ENCODE measurements around the gene CTIF. TPM values are rescaled to one million over a fixed set of nuclear protein-coding genes. Genes with fewer than 3 reads are reported as not detected.

The CTIF gene
- total and polyA plus RNA-seq, 7 experiments from 2014 or later, result 1.3 to 11.2 (median 2.5) TPM; not detected in 2

GRCh38 chr18:48821845-48822244, 283.0 kb downstream of the CTIF start:
- Mint-ChIP-seq H3K27me3 (no peaks in the 10 kb centered on the region), H3K27ac (no peak overlapping the region)
- CTCF ChIA-PET, result no interaction called here

GRCh38 chr18:48824231-48824970, 285.6 kb downstream of the CTIF start:
- Mint-ChIP-seq H3K4me3 (no peak overlapping the region), H3K27ac (no peak overlapping the region), H3K36me3 (peaks cover 0 to 16% (median 0%) of the 10 kb centered on the region in 5 donors), H3K9me3 (peaks cover 0 to 5% (median 0%) of the 10 kb centered on the region in 11 donors), H3K27me3 (peaks cover 0 to 2% (median 0%) of the 10 kb centered on the region in 5 donors), H3K4me1 (peaks cover 0 to 18% (median 5%) of the 10 kb centered on the region in 7 donors)
- no peaks in the 10 kb centered on the region for H3K27me3 ChIP-seq (ENCODE audit: control insufficient read depth in 2 of 2, insufficient read depth in 2 of 2, low read length in 2 of 2)
- no peak for ATAC-seq
- ChIA-PET POLR2A (no interaction called here), CTCF (no interaction called here)
- H3K9me3 ChIP-seq (ENCODE audit: control insufficient read depth in 2 of 3, low read length in 3 of 3), result no peaks in the 10 kb centered on the region
- DNase-seq, result no peak
- intact Hi-C loops (cut with micrococcal nuclease), result no loop called here
- H3K4me1 ChIP-seq (ENCODE audit: control insufficient read depth in 2 of 2, insufficient read depth in 2 of 2, low read length in 2 of 2), result no peaks in the 10 kb centered on the region
- no peaks in the 10 kb centered on the region for H3K36me3 ChIP-seq (ENCODE audit: control insufficient read depth in 2 of 3, insufficient read depth in 3 of 3, low read length in 3 of 3)
- H3K4me3 ChIP-seq (ENCODE audit: low read length), result no peak overlapping the region
- H3K27ac ChIP-seq (ENCODE audit: low read depth, low read length), result no peak overlapping the region

More at GRCh38 chr18:48821845-48822244, 283.0 kb downstream of the CTIF start:
- Mint-ChIP-seq H3K4me3 (no peak overlapping the region), H3K4me1 (peaks cover 0 to 18% (median 5%) of the 10 kb centered on the region in 7 donors), H3K36me3 (peaks cover 0 to 18% (median 0%) of the 10 kb centered on the region in 5 donors), H3K9me3 (peaks cover 0 to 5% (median 0%) of the 10 kb centered on the region in 11 donors)
- Histone ChIP-seq H3K4me1 (ENCODE audit: control insufficient read depth in 2 of 2, insufficient read depth in 2 of 2, low read length in 2 of 2) (no peaks in the 10 kb centered on the region), H3K4me3 (ENCODE audit: low read length) (no peak overlapping the region), H3K27me3 (ENCODE audit: control insufficient read depth in 2 of 2, insufficient read depth in 2 of 2, low read length in 2 of 2) (no peaks in the 10 kb centered on the region), H3K27ac (ENCODE audit: low read depth, low read length) (no peak overlapping the region), H3K36me3 (ENCODE audit: control insufficient read depth in 2 of 3, insufficient read depth in 3 of 3, low read length in 3 of 3) (no peaks in the 10 kb centered on the region), H3K9me3 (ENCODE audit: control insufficient read depth in 2 of 3, low read length in 3 of 3) (no peaks in the 10 kb centered on the region)
- ATAC-seq (no peak), DNase-seq (no peak)
- intact Hi-C loops (cut with micrococcal nuclease), result no loop called here
- POLR2A ChIA-PET, result no interaction called here

GRCh38 chr18:48825101-48825745, 286.4 kb downstream of the CTIF start:
- DNase-seq, result peak in 1 of 9 donors; percentile 1
- POLR2A ChIA-PET, result no interaction called here
- intact Hi-C loops (cut with micrococcal nuclease), result no loop called here
- Histone ChIP-seq H3K9me3 (ENCODE audit: control insufficient read depth in 2 of 3, low read length in 3 of 3) (no peaks in the 10 kb centered on the region), H3K4me1 (ENCODE audit: control insufficient read depth in 2 of 2, insufficient read depth in 2 of 2, low read length in 2 of 2) (peaks cover 0 to 6% of the 10 kb centered on the region in 2 donors), H3K36me3 (ENCODE audit: control insufficient read depth in 2 of 3, insufficient read depth in 3 of 3, low read length in 3 of 3) (no peaks in the 10 kb centered on the region), H3K27me3 (ENCODE audit: control insufficient read depth in 2 of 2, insufficient read depth in 2 of 2, low read length in 2 of 2) (no peaks in the 10 kb centered on the region), H3K4me3 (ENCODE audit: low read length) (no peak overlapping the region), H3K27ac (ENCODE audit: low read depth, low read length) (no peak overlapping the region)
- CTCF ChIA-PET, result no interaction called here
- H3K9me3 Mint-ChIP-seq, result peaks cover 0 to 5% (median 0%) of the 10 kb centered on the region in 11 donors
- ATAC-seq, result no peak
- H3K36me3 Mint-ChIP-seq, result peaks cover 0 to 16% (median 0%) of the 10 kb centered on the region in 5 donors
- peaks cover 0 to 2% (median 0%) of the 10 kb centered on the region in 5 donors for H3K27me3 Mint-ChIP-seq
- H3K27ac Mint-ChIP-seq, result no peak overlapping the region
- H3K4me1 Mint-ChIP-seq, result peaks cover 0 to 18% (median 5%) of the 10 kb centered on the region in 7 donors
- H3K4me3 Mint-ChIP-seq, result no peak overlapping the region

GRCh38 chr18:48826271-48826670, 287.4 kb downstream of the CTIF start:
- H3K9me3 Mint-ChIP-seq, result peaks cover 0 to 5% (median 0%) of the 10 kb centered on the region in 11 donors
- ATAC-seq, result no peak
- no peaks in the 10 kb centered on the region for H3K27me3 ChIP-seq (ENCODE audit: control insufficient read depth in 2 of 2, insufficient read depth in 2 of 2, low read length in 2 of 2)
- peaks cover 0 to 2% (median 0%) of the 10 kb centered on the region in 5 donors for H3K27me3 Mint-ChIP-seq
- peak overlapping the region in 1 of 9 donors; percentile 8 for H3K27ac Mint-ChIP-seq
- H3K4me1 Mint-ChIP-seq, result peaks cover 0 to 16% (median 10%) of the 10 kb centered on the region in 7 donors
- H3K9me3 ChIP-seq (ENCODE audit: control insufficient read depth in 2 of 3, low read length in 3 of 3), result no peaks in the 10 kb centered on the region
- H3K4me3 ChIP-seq (ENCODE audit: low read length), result no peak overlapping the region
- H3K36me3 ChIP-seq (ENCODE audit: control insufficient read depth in 2 of 3, insufficient read depth in 3 of 3, low read length in 3 of 3), result no peaks in the 10 kb centered on the region
- no peak overlapping the region for H3K4me3 Mint-ChIP-seq
- POLR2A ChIA-PET, result no interaction called here
- CTCF ChIA-PET, result interaction anchor here (0.8 kb wide), 1 partner anchor 18 kb away, joined by 3 read pairs; no protein-coding TSS in a partner anchor
- intact Hi-C loops (cut with micrococcal nuclease), result no loop called here
- H3K36me3 Mint-ChIP-seq, result peaks cover 0 to 16% (median 0%) of the 10 kb centered on the region in 5 donors
- DNase-seq, result no peak
- H3K27ac ChIP-seq (ENCODE audit: low read depth, low read length), result no peak overlapping the region
- H3K4me1 ChIP-seq (ENCODE audit: control insufficient read depth in 2 of 2, insufficient read depth in 2 of 2, low read length in 2 of 2), result peaks cover 0 to 17% of the 10 kb centered on the region in 2 donors

- no peaks in the 10 kb centered on the region for H3K27me3 ChIP-seq (ENCODE audit: control insufficient read depth in 2 of 2, insufficient read depth in 2 of 2, low read length in 2 of 2)
- H3K4me3 ChIP-seq (ENCODE audit: low read length), result no peak overlapping the region
- Mint-ChIP-seq H3K4me3 (no peak overlapping the region), H3K27ac (peak overlapping the region in 1 of 9 donors; percentile 8), H3K9me3 (peaks cover 0 to 5% (median 0%) of the 10 kb centered on the region in 11 donors), H3K27me3 (peaks cover 0 to 2% (median 0%) of the 10 kb centered on the region in 5 donors), H3K36me3 (peaks cover 0 to 15% (median 0%) of the 10 kb centered on the region in 5 donors), H3K4me1 (peaks cover 0 to 16% (median 12%) of the 10 kb centered on the region in 7 donors)
- no peak overlapping the region for H3K27ac ChIP-seq (ENCODE audit: low read depth, low read length)
- ChIA-PET CTCF (no interaction called here), POLR2A (no interaction called here)
- ATAC-seq (no peak), DNase-seq (no peak)
- H3K9me3 ChIP-seq (ENCODE audit: control insufficient read depth in 2 of 3, low read length in 3 of 3), result no peaks in the 10 kb centered on the region
- H3K4me1 ChIP-seq (ENCODE audit: control insufficient read depth in 2 of 2, insufficient read depth in 2 of 2, low read length in 2 of 2), result peaks cover 0 to 22% of the 10 kb centered on the region in 2 donors
- H3K36me3 ChIP-seq (ENCODE audit: control insufficient read depth in 2 of 3, insufficient read depth in 3 of 3, low read length in 3 of 3), result no peaks in the 10 kb centered on the region
- intact Hi-C loops (cut with micrococcal nuclease), result no loop called here
Measured at GRCh38 chr18:48826806-48827205, 288.0 kb downstream of the CTIF start.

GRCh38 chr18:48827291-48828193, 288.7 kb downstream of the CTIF start:
- peak in 1 of 9 donors; percentile 16 for DNase-seq
- H3K4me1 Mint-ChIP-seq, result peaks cover 5 to 20% (median 14%) of the 10 kb centered on the region in 7 donors
- peak overlapping the region in 1 of 9 donors; percentile 81 for H3K27ac Mint-ChIP-seq

More at GRCh38 chr18:48827291-48828193, 288.7 kb downstream of the CTIF start:
- Histone ChIP-seq H3K4me3 (ENCODE audit: low read length) (no peak overlapping the region), H3K27me3 (ENCODE audit: control insufficient read depth in 2 of 2, insufficient read depth in 2 of 2, low read length in 2 of 2) (no peaks in the 10 kb centered on the region), H3K9me3 (ENCODE audit: control insufficient read depth in 2 of 3, low read length in 3 of 3) (no peaks in the 10 kb centered on the region), H3K36me3 (ENCODE audit: control insufficient read depth in 2 of 3, insufficient read depth in 3 of 3, low read length in 3 of 3) (no peaks in the 10 kb centered on the region), H3K27ac (ENCODE audit: low read depth, low read length) (no peak overlapping the region), H3K4me1 (ENCODE audit: control insufficient read depth in 2 of 2, insufficient read depth in 2 of 2, low read length in 2 of 2) (peaks cover 3 to 29% of the 10 kb centered on the region in 2 donors)
- no peak overlapping the region for H3K4me3 Mint-ChIP-seq
- H3K27me3 Mint-ChIP-seq, result peaks cover 0 to 2% (median 0%) of the 10 kb centered on the region in 5 donors
- H3K9me3 Mint-ChIP-seq, result peaks cover 0 to 5% (median 0%) of the 10 kb centered on the region in 11 donors
- peaks cover 0 to 14% (median 0%) of the 10 kb centered on the region in 5 donors for H3K36me3 Mint-ChIP-seq
- intact Hi-C loops (cut with micrococcal nuclease), result no loop called here
- ATAC-seq, result no peak
- CTCF ChIA-PET, result no interaction called here
- POLR2A ChIA-PET, result interaction anchor here (1.0 to 1.9 kb wide), 2 partner anchors 16 to 128 kb away, joined by 3 to 7 read pairs; no protein-coding TSS in a partner anchor

All from naive thymus-derived CD4-positive, alpha-beta T cell (primary cell).